Diencephalon (tissue), 1 donor: ENCODE measurements around the gene NAXD. TPM values are rescaled to one million over a fixed set of nuclear protein-coding genes. Genes with fewer than 3 reads are reported as not detected.

Experiments
- total RNA-seq: library from RNA; depleted of rRNA; stranded (reverse); fragments of >200 nt; gene quantifications from one replicate; pipeline ENCODE4 v1.2.3, GENCODE V29; 2014

Gene NAXD
- 32.3 TPM for total RNA-seq

DNA sequence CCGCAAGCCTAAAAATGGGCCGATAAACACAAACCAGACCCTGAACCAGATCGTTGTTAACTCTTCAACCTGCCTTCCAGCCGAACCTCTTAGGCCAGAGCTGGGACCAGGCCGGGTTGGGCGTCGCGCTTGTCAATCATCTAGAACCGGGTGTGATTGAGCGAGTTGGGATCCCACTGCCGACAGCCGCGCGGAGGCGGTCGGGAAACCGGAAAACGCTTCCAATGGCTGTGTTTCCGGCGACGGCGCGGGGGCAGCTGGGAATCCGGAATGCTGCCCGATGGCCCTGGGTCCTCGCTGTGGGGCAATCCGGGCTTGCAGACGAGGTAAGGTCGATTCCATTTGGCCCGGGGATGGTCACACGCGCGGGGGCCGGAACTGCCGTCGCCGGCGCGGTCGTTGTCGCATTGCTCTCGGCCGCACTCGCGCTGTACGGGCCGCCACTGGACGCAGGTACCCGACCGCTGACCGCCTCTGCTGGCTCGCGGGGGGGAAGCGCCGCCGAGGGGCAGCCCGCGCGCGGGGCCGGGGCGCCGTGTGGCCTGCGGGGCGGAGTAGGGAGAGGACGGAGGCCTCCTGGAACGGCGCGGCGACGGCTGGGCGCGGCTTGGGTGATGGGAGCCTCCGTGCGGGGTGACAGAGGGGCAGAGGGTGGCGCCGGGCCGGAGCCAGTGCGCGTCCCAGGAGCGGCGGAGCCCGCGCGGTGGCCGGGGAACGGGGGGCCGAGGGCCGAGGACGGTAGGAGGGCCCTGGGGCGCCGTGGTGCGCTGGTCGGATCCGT is at the start of gene NAXD:
Gene NAXD, plus strand, starts transcription at position 224 of the 781 bp plus-strand sequence. Its CDS starts 57 bp downstream, at position 281.

Other genes starting within 250 kb of the NAXD start
- 1.6 TPM for gene RAB20, start 53.8 kb upstream of the NAXD start, total RNA-seq
- gene CARS2, start 90.6 kb downstream of the NAXD start, total RNA-seq = 46.1 TPM
- gene ING1, start 98.2 kb downstream of the NAXD start, total RNA-seq = 16.4 TPM